Testis (tissue), 2 donors: ENCODE results near the gene MAP1LC3B2.

Experiments
- POLR2A ChIP-seq: fragments of 450-650 bp; IDR thresholded peaks from one replicate; pipeline ENCODE4 v1.6.1; 2017; ENCODE audit warnings: antibody characterized with exemption, mild to moderate bottlenecking, moderate library complexity
- TF ChIP-seq, protein P1 (sequence below), 3 experiments: fragments of 450-650 bp in 2 of 3; fragments of 200-600 bp in 1 of 3; sonication (generic) in 1 of 3; IDR thresholded peaks; one replicate each; pipeline ENCODE4 v1.5.1; 2016 to 2019; ENCODE audit warnings: antibody characterized with exemption in 3 of 3, mild to moderate bottlenecking in 2 of 3, moderate library complexity in 1 of 3

DNA sequence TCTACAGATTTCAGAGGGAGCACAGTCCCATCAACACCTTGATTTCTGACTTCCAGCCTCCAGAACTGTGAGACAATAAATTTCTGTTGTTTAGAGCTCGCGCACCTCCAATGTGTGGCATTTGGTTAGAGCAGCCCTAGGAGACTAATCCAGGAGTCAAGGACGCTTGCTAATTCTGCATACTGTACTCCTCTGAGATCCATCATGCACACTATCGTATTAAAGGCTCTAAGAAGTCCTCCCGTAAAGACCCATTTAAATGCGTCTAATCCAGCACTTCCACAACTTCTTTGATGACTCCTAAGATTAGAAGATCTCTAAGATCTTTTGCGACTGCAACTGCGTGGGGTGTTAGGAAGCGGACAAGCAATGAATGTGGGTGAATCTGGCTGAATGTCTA is 30.4 kb downstream of the MAP1LC3B2 start:
- TF ChIP-seq, protein P1, sequence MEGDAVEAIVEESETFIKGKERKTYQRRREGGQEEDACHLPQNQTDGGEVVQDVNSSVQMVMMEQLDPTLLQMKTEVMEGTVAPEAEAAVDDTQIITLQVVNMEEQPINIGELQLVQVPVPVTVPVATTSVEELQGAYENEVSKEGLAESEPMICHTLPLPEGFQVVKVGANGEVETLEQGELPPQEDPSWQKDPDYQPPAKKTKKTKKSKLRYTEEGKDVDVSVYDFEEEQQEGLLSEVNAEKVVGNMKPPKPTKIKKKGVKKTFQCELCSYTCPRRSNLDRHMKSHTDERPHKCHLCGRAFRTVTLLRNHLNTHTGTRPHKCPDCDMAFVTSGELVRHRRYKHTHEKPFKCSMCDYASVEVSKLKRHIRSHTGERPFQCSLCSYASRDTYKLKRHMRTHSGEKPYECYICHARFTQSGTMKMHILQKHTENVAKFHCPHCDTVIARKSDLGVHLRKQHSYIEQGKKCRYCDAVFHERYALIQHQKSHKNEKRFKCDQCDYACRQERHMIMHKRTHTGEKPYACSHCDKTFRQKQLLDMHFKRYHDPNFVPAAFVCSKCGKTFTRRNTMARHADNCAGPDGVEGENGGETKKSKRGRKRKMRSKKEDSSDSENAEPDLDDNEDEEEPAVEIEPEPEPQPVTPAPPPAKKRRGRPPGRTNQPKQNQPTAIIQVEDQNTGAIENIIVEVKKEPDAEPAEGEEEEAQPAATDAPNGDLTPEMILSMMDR (IDR thresholded peaks at IDR 0.05) = no peak
- no peak for TF ChIP-seq POLR2A
